Activated CD8-positive, alpha-beta memory T cell treated with anti-CD3 and anti-CD28 coated beads for 1 hour (primary cell): ENCODE results near the gene POMT1.
"Not testable (repeated sequence)": the region's sequence is repeated elsewhere in the genome, so short reads cannot be mapped to it uniquely, and the experiment has no call there.

ENCODE experiments used
- DNase-seq, 2 donors: peaks; one replicate each; pipeline ENCODE4 v3.0.0-alpha.2; 2020; ENCODE audit warnings: low read depth in 1 of 2; ENCODE audit errors: extremely low read depth in 1 of 2

Gene POMT1, protein sequence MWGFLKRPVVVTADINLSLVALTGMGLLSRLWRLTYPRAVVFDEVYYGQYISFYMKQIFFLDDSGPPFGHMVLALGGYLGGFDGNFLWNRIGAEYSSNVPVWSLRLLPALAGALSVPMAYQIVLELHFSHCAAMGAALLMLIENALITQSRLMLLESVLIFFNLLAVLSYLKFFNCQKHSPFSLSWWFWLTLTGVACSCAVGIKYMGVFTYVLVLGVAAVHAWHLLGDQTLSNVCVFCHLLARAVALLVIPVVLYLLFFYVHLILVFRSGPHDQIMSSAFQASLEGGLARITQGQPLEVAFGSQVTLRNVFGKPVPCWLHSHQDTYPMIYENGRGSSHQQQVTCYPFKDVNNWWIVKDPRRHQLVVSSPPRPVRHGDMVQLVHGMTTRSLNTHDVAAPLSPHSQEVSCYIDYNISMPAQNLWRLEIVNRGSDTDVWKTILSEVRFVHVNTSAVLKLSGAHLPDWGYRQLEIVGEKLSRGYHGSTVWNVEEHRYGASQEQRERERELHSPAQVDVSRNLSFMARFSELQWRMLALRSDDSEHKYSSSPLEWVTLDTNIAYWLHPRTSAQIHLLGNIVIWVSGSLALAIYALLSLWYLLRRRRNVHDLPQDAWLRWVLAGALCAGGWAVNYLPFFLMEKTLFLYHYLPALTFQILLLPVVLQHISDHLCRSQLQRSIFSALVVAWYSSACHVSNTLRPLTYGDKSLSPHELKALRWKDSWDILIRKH

DNA sequence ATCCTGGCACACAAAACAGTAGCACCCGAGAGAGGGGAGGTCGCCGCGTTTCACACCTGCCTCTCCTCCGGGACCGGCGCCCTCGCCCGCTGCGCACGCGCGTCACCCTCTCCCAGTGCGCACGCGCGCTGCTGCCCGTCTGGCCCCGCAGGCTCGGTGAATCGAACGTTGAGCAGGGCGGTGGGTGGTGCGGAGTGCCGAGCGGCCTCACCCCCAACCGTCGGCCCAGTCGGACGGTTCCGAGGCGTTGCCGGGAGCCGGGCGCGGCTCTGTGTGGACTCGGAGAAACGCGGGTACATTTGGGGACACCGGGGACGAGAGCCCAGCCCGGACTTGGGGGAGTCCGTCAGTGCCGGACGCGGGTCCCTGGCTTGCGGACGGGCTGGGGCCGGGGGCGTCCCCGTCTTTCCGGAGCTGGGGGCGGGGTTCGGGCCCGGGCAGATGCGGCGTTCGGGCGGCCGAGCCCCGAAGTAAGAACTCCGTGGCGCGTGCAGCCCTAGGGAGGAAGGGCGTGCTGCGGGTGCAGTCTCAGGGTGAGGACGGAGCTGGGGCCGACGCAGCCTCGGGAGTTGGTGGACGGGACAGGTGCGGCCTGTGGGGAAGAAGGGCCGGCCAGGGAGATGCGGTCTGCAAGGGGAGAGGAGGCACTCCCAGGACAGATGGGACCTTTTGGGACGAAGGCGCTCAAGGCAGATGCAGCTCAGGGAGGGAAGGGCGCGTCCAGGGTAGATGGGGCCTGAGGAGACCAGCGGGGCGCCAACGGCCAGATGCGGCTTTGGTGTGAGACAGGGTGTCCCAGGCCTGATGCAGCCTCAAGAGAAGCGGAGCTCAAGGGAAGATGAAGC lies at the start of gene POMT1:
Gene POMT1 (plus strand): TSS at position 138 of the 845 bp plus-strand sequence. CDS start 1,301 bp downstream, outside the sequence.
- peak; percentile 68 to 80 for DNase-seq

DNA sequence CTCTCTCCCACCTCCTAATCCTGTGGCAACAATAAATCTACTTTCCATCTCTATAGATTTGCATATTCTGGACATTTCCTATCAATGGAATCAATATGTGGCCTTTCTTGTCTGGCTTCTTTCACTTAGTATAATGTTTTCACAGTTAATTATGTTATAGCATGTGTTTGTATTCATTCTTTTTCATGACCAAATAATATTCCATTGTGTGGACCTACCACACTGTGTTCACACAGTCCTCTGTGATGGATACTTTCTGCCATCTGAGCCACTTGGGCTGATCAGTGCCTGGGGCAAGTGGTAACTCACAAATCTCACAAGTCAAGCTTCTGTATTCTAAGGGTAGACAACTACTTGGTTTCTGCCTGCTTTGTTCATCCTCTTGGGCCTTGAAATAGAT lies 48.7 kb upstream of the POMT1 start:
- DNase-seq, result no peak

DNA sequence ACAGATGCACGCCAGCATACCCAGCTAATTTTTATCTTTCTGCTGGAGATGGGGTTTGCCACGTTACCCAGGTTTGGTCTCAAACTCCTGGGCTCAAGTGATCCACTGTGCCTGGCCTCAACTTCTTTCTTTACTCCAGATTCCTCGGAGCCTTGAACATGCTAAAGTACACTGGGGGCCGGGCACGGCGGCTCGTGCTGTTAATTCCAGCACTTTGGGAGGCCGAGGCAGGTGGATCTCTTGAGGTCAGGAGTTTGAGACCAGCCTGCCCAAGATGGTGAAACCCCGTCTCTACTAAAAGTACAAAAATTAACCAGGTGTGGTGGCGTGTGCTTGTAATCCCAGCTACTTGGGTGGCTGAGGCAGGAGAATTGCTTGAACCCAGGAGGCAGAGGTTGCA lies 47.1 kb upstream of the POMT1 start:
- DNase-seq, result not testable (repeated sequence)

DNA sequence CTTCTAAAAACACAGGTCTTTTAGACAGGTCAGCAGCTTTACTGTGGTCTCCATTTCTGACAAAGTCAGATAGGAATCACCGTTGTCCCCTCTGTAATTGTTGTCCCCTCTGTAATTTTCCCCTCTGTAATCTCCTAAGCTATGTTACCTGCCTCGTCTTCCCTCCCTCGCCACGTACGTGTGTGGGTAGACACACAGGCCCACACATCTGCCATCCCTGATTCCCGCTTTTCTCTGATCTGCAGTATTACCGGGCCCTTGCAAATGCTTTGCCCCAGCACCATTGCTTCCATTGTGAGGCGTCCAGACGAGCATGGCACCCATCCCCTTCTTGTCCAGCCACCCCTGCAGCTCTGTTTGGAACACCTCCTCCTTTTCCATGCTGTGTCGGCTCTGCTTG lies 45.0 kb upstream of the POMT1 start:
- no peak for DNase-seq

DNA sequence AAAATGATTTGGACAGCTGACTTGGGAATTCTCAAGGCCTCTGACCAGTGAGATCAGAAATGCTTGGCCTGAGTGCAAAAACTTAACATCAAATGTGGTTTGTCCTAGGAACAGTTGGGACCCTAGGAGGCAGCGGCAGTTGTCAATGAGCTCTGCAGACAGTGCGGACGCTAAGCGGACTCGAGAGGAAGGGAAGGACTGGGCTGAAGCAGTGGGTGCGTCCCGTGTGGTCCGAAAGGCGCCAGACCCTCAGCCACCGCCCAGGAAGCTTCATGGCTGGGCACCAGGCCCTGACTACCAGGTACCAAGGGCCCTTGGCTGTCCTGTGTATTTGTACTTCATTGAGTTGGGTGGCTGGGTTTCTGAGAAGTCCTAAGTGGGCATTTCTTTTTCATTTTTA lies 43.7 kb upstream of the POMT1 start:
- DNase-seq, result no peak

DNA sequence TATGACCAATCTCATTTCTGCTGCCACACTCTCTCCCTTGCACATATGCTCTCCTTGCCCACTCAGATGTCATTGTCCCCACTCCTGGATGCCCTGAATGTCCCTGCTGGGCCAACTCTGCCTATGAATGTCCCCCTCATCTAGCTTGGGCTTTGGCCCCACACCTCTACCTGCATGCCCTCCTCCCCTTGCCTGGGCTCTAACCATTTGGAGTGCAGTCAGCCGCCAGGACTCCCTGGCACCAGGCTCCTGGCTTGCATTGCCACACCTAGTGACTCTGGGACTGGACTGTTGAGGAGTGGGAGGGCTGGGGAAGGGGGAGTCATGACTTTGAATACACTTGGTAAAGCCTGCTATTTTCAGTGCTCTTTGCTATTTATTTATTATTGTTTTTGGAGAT lies 41.6 kb upstream of the POMT1 start:
- DNase-seq, result no peak

DNA sequence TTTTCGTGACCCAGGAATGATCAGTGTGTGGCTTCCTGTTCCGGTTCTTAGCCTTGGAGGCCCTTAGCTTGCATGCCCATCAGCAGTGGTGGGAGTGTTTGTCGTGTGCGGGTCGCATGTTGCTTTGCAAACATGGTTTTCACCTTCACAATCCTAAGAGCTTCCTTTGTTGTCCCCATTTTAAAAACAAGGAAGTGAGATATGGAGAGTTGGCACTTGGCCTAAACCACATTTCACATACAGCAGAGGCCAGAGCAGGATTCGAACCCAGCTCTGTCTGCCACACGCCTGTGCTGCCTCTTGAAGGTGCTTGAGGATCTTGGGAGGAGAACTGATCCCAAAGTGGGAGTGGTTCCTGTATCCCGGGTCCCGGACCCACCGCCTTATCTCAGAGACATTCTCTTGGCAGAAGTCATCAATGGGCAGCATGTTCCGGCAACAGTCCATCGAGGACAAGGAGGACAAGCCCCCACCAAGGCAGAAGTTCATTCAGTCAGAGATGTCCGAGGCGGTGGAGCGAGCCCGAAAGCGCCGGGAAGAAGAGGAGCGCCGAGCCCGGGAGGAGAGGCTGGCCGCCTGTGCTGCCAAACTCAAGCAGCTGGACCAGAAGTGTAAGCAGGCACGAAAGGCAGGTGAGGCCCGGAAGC lies 38.2 kb upstream of the POMT1 start:
- DNase-seq, result no peak

DNA sequence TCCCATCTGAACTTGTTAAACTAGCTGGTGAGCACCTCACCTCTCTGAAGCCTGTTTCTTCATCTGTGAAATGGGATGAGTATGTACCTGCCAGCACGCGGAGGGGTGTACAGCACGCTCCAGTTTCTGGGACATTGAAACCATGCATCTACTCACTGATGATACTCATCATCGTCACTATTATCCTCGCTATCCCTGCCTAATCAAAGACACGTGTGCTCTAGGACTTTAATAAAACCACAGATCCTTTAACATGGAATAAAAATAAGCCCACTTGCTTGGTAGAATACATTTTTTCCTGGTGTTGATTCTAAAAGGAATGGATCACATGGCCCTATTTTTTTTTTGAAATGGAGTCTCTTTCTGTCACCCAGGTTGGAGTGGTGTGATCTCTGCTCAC lies 37.3 kb upstream of the POMT1 start:
- no peak for DNase-seq

DNA sequence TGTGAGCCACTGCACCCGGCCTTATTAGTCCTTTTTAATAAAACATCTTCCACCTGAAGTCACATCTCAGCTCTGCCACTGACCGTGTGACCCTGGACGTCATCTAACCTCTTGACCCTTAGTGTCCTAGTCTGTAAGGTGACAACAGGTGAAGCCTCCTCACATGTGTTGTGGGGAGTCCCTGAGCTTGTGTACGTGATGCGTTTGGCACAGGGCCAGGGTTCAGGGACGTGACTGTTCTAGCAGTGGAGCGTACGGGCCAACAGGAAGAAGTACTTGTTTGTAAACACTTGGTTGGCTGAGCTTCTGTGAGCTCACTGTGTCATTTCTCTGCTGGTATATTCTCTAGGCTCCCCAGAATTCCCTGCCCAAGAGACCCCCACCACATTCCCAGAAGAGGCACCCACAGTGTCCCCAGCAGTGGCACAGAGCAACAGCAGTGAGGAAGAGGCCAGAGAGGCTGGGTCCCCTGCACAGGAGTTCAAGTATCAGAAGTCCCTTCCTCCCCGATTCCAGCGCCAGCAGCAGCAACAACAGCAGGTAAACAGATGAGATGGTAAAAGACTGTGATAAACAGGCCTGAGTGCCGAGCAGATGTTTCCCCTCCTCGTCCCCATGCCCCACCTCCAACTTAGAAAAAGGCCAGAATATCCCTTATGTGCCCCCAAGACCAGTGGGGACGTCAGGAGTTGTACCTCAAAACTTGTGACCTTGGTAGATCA lies 35.3 kb upstream of the POMT1 start:
- DNase-seq, result no peak

DNA sequence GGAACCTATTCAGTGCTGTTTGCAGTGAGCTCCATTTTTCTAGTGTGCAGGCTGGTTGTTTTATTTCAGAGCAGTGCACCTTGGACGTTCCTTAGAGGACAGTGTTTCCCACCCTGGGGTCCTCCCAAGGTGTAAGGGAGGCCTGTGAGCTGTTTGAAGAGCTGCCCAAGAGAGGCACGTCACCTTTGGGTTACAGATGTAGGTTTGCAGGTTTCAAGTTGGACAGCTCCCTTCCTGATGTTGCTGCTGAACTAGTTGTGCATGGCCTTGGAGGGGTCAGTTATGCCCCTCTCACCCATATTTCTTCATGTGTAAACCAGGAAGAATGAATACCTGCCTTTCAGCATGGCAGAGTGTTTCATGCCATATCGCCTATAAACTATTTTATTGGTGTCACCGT lies 34.7 kb upstream of the POMT1 start:
- no peak for DNase-seq

DNA sequence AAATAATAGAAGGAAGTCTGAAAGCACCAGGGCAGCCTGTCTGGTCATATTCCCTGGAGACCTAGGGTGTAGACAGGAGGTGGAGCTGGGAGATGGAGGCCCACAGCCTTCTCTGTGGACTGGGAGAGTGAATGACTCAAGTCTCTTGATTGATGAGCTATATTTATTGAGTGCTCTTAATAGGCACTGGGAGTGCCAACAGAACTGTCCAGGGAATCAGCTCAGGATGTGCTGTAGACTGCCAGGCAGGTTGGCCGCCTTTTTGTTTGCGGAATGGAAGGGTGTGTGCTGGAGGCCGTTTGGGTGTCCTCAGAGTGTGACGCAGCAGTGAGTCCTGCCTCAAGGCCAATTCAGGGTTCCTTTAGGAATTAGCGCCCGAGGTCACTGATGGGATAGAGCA lies 33.4 kb upstream of the POMT1 start:
- no peak for DNase-seq

DNA sequence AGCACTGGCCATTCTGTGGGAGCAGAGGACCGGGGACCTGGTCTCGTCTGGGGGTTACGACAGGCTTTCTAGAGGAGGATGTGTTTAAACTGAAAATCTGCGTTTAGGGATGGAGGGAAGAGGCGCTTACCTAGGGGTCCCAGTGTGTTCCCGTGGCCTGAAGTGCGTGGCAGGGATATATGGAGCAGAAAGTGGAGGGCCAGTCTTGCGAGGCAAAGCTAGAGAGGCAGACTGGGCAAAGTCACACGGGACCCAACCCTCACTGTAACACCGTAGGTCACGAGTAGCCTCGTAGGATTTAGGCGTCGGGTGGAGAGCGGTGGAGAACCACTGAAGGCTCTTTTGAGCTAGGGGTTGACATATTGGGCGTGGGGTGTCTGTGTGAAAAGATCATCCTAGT lies 32.8 kb upstream of the POMT1 start:
- no peak for DNase-seq

DNA sequence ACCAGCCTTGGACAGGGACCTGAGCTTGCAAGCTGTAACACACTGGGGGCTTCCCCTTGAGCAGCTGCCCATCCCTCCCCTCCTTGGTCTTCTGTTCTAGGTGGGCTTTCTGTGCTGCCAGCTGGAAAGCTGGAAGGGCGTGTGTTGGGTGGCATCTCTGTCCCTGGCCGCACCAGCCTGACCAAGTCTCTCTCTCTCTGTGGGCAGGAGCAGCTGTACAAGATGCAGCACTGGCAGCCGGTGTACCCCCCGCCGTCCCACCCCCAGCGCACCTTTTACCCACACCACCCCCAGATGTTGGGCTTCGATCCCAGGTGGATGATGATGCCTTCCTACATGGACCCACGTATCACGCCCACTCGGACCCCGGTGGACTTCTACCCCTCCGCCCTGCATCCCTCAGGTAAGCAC lies 32.1 kb upstream of the POMT1 start:
- DNase-seq, result no peak

DNA sequence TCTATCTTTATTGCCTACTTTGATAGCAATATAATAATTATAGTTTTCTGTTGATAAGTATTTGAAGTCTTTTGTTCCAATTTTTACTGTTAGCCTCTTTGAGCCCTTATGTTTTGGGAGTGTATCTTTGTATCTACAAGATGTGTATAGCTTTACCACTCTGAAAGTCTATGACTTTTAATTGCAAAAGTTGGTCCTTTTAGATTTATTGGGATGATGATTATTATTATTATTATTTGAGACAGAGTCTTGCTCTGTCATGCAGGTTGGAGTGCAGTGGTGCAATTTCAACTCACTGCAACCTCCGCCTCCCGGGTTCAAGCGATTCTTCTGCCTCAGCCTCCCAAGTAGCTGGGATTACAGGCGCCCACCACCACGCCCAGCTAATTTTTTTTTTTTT lies 30.6 kb upstream of the POMT1 start:
- not testable (repeated sequence) for DNase-seq

DNA sequence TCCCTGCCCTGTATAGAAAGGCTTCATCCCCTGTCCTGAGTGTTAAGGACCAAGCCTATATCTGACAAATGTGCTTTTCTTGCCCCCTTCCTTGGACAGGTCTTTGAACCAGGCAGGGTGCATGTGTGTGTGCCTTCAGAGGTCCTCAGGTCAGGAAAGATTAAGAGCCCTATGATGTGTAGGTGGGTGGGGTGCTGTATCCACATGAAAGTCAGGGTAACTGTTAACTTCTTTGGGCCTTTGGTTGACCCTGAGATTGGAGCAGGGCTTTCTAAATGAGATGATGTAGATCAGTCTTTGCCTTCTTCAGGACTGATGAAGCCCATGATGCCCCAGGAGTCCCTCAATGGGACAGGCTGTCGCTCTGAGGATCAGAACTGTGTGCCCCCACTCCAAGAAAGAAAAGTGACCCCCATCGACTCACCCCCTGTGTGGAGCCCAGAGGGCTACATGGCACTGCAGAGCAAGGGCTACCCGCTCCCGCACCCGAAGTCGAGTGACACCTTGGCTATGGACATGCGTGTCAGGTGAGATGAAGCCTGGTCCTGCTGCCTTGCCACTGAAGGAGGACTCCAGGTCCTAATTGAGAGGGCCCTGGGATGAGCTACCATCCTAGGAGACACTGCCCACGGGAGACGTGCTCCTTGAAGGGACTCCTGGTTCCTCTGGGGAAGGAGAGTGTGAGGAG lies 29.4 kb upstream of the POMT1 start:
- no peak for DNase-seq

DNA sequence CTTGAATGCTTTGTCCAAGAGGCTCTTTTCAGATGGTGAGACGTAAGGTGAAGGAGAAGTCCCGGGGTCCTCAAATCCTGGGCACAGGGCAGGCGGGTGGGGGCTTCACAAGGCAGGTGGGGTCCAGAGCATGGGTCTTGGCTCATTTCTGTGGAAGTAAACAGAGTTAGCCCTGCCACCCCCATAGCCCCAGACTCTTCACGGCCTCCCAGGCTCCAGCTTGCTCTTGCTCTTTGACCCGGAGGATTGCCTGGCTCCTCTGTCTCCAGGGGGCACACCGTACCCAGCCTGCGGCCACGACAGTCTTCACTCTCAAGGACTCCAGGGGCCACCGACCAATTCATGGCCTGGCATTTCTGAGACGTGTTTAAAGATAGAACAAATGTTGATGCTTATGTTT lies 28.8 kb upstream of the POMT1 start:
- no peak for DNase-seq

DNA sequence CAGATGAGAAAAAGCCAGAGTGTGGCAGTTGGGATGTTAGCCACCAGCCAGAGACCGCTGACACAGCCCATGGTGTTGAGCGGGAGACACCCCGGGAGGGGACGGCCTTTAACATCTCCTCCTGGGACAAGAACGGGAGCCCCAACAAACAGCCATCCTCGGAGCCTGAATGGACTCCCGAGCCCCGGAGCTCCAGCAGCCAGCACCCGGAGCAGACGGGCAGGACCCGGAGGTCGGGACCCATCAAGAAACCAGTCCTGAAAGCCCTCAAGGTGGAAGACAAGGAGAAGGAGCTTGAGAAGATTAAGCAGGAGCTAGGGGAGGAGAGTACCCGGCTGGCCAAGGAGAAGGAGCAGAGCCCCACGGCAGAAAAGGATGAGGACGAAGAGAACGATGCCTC lies 28.0 kb upstream of the POMT1 start:
- DNase-seq, result no peak

DNA sequence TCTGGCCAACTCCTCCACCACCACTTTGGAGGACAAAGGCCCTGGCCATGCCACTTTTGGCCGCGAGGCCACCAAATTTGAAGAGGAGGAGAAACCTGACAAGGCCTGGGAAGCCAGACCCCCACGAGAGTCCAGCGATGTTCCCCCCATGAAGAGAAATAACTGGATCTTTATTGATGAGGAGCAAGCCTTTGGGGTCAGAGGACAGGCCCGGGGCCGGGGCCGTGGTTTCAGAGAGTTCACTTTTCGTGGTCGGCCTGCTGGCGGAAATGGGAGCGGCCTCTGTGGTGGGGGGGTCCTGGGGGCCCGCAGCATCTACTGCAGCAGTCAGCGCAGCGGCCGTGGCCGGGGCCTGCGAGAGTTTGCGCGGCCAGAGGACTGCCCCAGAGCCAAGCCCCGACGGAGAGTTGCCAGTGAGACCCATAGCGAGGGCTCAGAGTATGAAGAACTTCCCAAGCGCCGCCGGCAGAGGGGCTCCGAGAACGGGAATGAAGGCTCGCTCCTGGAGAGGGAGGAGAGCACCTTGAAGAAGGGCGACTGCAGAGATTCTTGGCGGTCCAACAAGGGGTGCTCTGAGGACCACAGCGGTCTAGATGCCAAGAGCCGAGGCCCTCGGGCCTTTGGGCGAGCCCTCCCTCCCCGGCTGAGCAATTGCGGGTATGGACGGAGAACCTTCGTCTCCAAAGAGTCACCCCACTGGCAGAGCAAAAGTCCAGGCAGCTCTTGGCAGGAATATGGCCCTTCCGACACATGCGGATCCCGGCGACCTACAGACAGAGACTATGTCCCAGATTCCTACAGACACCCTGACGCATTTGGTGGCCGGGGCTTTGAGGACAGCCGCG lies 27.4 kb upstream of the POMT1 start:
- DNase-seq, result no peak
